SH-SY5Y (cell line): ENCODE results near the gene IPO5.

Experiments used
- GATA2 ChIP-seq: IDR thresholded peaks from 2 replicates; pipeline ENCODE4 v1.6.1; 2011; ENCODE audit warnings: mild to moderate bottlenecking, low read depth, low read length
- GATA3 ChIP-seq: IDR thresholded peaks from 2 replicates; pipeline ENCODE4 v1.6.1; 2011; ENCODE audit warnings: low read depth, mild to moderate bottlenecking, low read length, moderate library complexity

DNA sequence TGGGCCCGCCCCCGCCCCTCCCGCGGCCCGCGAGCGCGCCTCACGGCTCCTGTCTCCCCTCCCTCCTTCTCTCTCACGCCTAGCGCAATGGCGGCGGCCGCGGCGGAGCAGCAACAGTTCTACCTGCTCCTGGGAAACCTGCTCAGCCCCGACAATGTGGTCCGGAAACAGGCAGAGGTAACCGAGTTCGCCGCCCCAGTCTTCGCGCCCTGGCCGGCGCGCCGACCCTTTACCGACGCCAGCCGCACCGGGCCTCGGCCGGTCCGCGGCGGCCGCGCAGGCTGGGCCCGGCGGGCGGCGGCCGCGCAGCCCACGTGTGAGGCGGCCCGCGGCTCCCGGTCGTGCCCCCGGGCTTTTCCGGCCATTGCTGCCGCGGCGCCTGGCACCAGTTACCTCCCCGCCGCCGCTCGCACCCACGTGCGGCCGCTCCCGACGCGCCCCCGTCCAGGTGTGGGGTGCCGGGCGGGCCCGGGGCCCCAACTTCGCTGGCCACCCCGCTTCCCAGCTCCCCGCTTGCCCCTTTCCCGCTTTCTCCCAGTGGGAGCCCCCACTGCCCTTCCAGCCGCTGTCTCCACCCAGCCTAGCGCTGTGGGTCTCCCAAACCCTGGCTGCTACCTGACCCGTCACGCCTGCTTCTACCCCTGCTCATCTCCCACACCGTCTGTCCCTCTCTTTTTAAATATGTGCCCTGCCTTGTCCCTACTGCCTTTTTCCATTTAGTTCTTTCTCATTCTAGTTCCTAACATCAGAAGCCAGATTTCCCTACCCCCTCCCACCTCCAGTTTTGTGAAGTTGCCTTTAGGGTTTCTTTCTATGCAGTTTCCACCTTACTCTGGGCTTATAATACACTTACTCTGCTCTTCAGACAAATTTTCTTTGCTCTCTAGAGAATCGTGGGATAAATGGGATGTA, 23.4 kb downstream of the IPO5 start:
- no peak for TF ChIP-seq GATA3
- TF ChIP-seq GATA2, result no peak
